H9 (cell line): ENCODE results near the gene LRRC51. TPM values are rescaled to one million over a fixed set of nuclear protein-coding genes. Genes with fewer than 3 reads are reported as not detected.
"Not testable (repeated sequence)": the region's sequence is repeated elsewhere in the genome, so short reads cannot be mapped to it uniquely, and the experiment has no call there.

Experiments
- DNase-seq: peaks from one replicate; pipeline ENCODE4 v3.0.0-alpha.2; 2017
- H2AFZ ChIP-seq: one replicate; pipeline ENCODE4 v1.6.1; 2013; ENCODE audit warnings: mild to moderate bottlenecking, low read length, control low read depth, moderate library complexity
- H2AK5ac ChIP-seq: 2 replicates; pipeline ENCODE4 v1.6.1; 2013; ENCODE audit warnings: low read length, control low read depth, mixed read lengths; ENCODE audit not compliant: insufficient read length
- H2BK120ac ChIP-seq: one replicate; pipeline ENCODE4 v1.6.1; 2013; ENCODE audit warnings: low read depth, mild to moderate bottlenecking, low read length, control low read depth, inconsistent platforms; ENCODE audit not compliant: poor library complexity, severe bottlenecking
- H2BK12ac ChIP-seq: 2 replicates; pipeline ENCODE4 v1.6.1; 2013; ENCODE audit warnings: low read length, control low read depth, mixed read lengths, low read depth; ENCODE audit not compliant: insufficient read length
- H2BK15ac ChIP-seq: 2 replicates; pipeline ENCODE4 v1.6.1; 2013; ENCODE audit warnings: low read depth, low read length, control low read depth
- H2BK20ac ChIP-seq: one replicate; pipeline ENCODE4 v1.6.1; 2013; ENCODE audit warnings: low read depth, mild to moderate bottlenecking, low read length, control low read depth, inconsistent platforms; ENCODE audit not compliant: poor library complexity, severe bottlenecking
- H2BK5ac ChIP-seq: 2 replicates; pipeline ENCODE4 v1.6.1; 2013; ENCODE audit warnings: low read length, control low read depth, mixed read lengths; ENCODE audit not compliant: insufficient read length
- H3K14ac ChIP-seq: 2 replicates; pipeline ENCODE4 v1.6.1; 2013; ENCODE audit warnings: low read length, control low read depth; ENCODE audit not compliant: insufficient read depth
- H3K18ac ChIP-seq: 2 replicates; pipeline ENCODE4 v1.6.1; 2013; ENCODE audit warnings: low read depth, mild to moderate bottlenecking, mixed read lengths, low read length, control low read depth; ENCODE audit not compliant: insufficient read length
- H3K23ac ChIP-seq: 2 replicates; pipeline ENCODE4 v1.6.1; 2013; ENCODE audit warnings: low read length, control low read depth, mixed read lengths, low read depth; ENCODE audit not compliant: insufficient read length
- H3K23me2 ChIP-seq: 2 replicates; pipeline ENCODE4 v1.6.1; 2013; ENCODE audit warnings: low read depth, mild to moderate bottlenecking, mixed read lengths, low read length, control low read depth; ENCODE audit not compliant: insufficient read length, poor library complexity, severe bottlenecking
- H3K27ac ChIP-seq: 2 replicates; pipeline ENCODE4 v1.5.1; 2013; ENCODE audit warnings: low read length, control low read depth, mixed read lengths, low read depth; ENCODE audit not compliant: insufficient read length
- H3K27me3 ChIP-seq: 2 replicates; pipeline ENCODE4 v1.6.1; 2013; ENCODE audit warnings: low read length, control low read depth, inconsistent platforms; ENCODE audit not compliant: insufficient read depth
- H3K4ac ChIP-seq: 2 replicates; pipeline ENCODE4 v1.6.1; 2013; ENCODE audit warnings: low read depth, mild to moderate bottlenecking, control low read depth, inconsistent platforms, low read length, moderate library complexity
- H3K4me1 ChIP-seq: 2 replicates; pipeline ENCODE4 v1.6.1; 2013; ENCODE audit warnings: low read length, control low read depth, inconsistent platforms; ENCODE audit not compliant: insufficient read depth
- H3K4me2 ChIP-seq: 2 replicates; pipeline ENCODE4 v1.6.1; 2013; ENCODE audit warnings: low read length, control low read depth, mixed read lengths; ENCODE audit not compliant: insufficient read length, insufficient read depth
- H3K56ac ChIP-seq: 2 replicates; pipeline ENCODE4 v1.6.1; 2013; ENCODE audit warnings: low read depth, mild to moderate bottlenecking, mixed read lengths, low read length, control low read depth; ENCODE audit not compliant: insufficient read length
- H3K79me1 ChIP-seq: 2 replicates; pipeline ENCODE4 v1.6.1; 2013; ENCODE audit warnings: low read depth, mild to moderate bottlenecking, moderate library complexity, low read length, control low read depth, inconsistent platforms; ENCODE audit not compliant: insufficient read depth, poor library complexity, severe bottlenecking
- H3K79me2 ChIP-seq: 2 replicates; pipeline ENCODE4 v1.6.1; 2013; ENCODE audit warnings: low read length, control low read depth, inconsistent platforms; ENCODE audit not compliant: insufficient read depth
- H3K9ac ChIP-seq: 2 replicates; pipeline ENCODE4 v1.6.1; 2013; ENCODE audit warnings: low read length, control low read depth, mixed read lengths; ENCODE audit not compliant: insufficient read length; ENCODE audit errors: extremely low read depth
- H3K9me3 ChIP-seq: one replicate; pipeline ENCODE4 v1.6.1; 2013; ENCODE audit warnings: low read depth, low read length, inconsistent platforms; ENCODE audit not compliant: control insufficient read depth
- H3T11ph ChIP-seq: one replicate; pipeline ENCODE4 v1.6.1; 2013; ENCODE audit warnings: mild to moderate bottlenecking, low read length, control low read depth, inconsistent platforms
- H4K20me1 ChIP-seq: one replicate; pipeline ENCODE4 v1.6.1; 2013; ENCODE audit not compliant: control insufficient read depth, insufficient read length, insufficient read depth
- H4K5ac ChIP-seq: 2 replicates; pipeline ENCODE4 v1.6.1; 2013; ENCODE audit warnings: low read depth, mild to moderate bottlenecking, mixed read lengths, low read length, control low read depth; ENCODE audit not compliant: insufficient read length
- H4K8ac ChIP-seq: replicated peaks from 2 replicates; pipeline ENCODE4 v1.6.1; 2013; ENCODE audit warnings: low read length, control low read depth, mixed read lengths, low read depth; ENCODE audit not compliant: insufficient read length
- H4K91ac ChIP-seq: 2 replicates; pipeline ENCODE4 v1.6.1; 2013; ENCODE audit warnings: low read depth, mild to moderate bottlenecking, moderate library complexity, mixed read lengths, low read length, control low read depth; ENCODE audit not compliant: insufficient read length
- H3K27ac Mint-ChIP-seq, 3 experiments: 2 replicates in 2 of 3; 3 replicates in 1 of 3; pipeline ENCODE4 v1.8.0; 2020 to 2021; ENCODE audit warnings: mixed read lengths in 3 of 3, mild to moderate bottlenecking in 1 of 3, moderate library complexity in 1 of 3
- H3K27me3 Mint-ChIP-seq: 2 replicates; pipeline ENCODE4 v1.8.0; 2021; ENCODE audit warnings: low read depth, mild to moderate bottlenecking, moderate library complexity, mixed read lengths
- H3K36me3 Mint-ChIP-seq, 3 experiments: 2 replicates in 2 of 3; 3 replicates in 1 of 3; pipeline ENCODE4 v1.8.0; 2020 to 2021; ENCODE audit warnings: low read depth in 3 of 3, mixed read lengths in 3 of 3; ENCODE audit not compliant: insufficient read depth in 1 of 3
- H3K4me1 Mint-ChIP-seq, 2 experiments: 2 replicates each; pipeline ENCODE4 v1.8.0; 2020; ENCODE audit warnings: mixed read lengths in 2 of 2
- H3K4me3 Mint-ChIP-seq, 2 experiments: 2 replicates in 1 of 2; 3 replicates in 1 of 2; pipeline ENCODE4 v1.8.0; 2020 to 2021; ENCODE audit warnings: mild to moderate bottlenecking in 2 of 2, mixed read lengths in 2 of 2, moderate library complexity in 1 of 2
- H3K9me3 Mint-ChIP-seq, 2 experiments: 2 replicates in 1 of 2; 3 replicates in 1 of 2; pipeline ENCODE4 v1.8.0; 2020; ENCODE audit warnings: mild to moderate bottlenecking in 2 of 2, mixed read lengths in 2 of 2, moderate library complexity in 1 of 2
- WGBS: extraction: QIAGEN DNeasy Blood & Tissue Kit; methylation state at CpG from one replicate; pipeline ENCODE4 v1.1.7; 2013; ENCODE audit warnings: missing lambda C conversion rate, low lambda C conversion rate, mixed read lengths; ENCODE audit not compliant: insufficient read length; ENCODE audit errors: extremely low coverage; 5-methylcytosine and 5-hydroxymethylcytosine counted together
- total RNA-seq: library from RNA; stranded (reverse); gene quantifications from 2 replicates; pipeline ENCODE4 v1.2.1, GENCODE V29; 2021
- TF ChIP-seq, protein P1 (sequence below): fragments of 200-600 bp; sonication (generic); conservative IDR thresholded peaks from 3 replicates; pipeline ENCODE4 v1.8.0; 2021; ENCODE audit warnings: antibody characterized with exemption, mild to moderate bottlenecking

The LRRC51 gene
- total RNA-seq, 1 experiment from 2014 or later = 3.1 TPM

DNA sequence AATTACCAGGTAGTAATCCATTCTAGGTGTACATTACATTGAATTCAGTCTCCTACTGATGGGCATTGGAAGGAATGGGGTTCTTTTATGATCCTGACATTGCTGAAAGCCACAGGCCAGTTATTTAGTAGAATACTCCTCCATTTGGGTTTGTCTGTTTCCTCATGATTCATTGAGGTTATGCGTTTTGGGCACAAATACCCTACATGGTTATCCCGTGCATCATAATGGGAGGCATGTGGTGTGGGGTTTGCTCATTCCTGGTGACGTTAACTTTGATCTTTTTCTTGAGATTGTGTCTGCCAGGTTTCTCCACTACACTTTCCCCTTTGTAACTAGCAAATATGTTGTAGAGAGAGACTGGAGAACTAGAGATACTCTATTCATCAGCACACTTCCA lies 60.4 kb downstream of the LRRC51 start:
- H2AK5ac ChIP-seq = no peak overlapping the region
- H3K9me3 Mint-ChIP-seq = no peaks in the 10 kb centered on the region; a peak in 1 of 5 replicates
- no peaks in the 10 kb centered on the region for H3K23me2 ChIP-seq
- no peak overlapping the region for H2BK12ac ChIP-seq
- no peaks in the 10 kb centered on the region for H3K9me3 ChIP-seq
- no peak overlapping the region for H2BK15ac ChIP-seq
- H3K27me3 ChIP-seq = no peaks in the 10 kb centered on the region
- DNase-seq = no peak
- WGBS = no CpG with 5 or more reads among the region's 3 CpGs
- no peak overlapping the region for H3T11ph ChIP-seq
- no peak overlapping the region for H4K91ac ChIP-seq
- no peaks in the 10 kb centered on the region for H3K36me3 Mint-ChIP-seq
- H3K9ac ChIP-seq = no peak overlapping the region
- no peaks in the 10 kb centered on the region for H3K79me1 ChIP-seq
- H3K18ac ChIP-seq = no peak overlapping the region
- no peak overlapping the region for H2AFZ ChIP-seq
- no peak overlapping the region for H3K27ac Mint-ChIP-seq
- no peak overlapping the region for H3K4ac ChIP-seq
- H3K23ac ChIP-seq = no peak overlapping the region
- no peak overlapping the region for H3K27ac ChIP-seq
- no peak overlapping the region for H4K8ac ChIP-seq
- no peak overlapping the region for H2BK5ac ChIP-seq
- H2BK20ac ChIP-seq = no peak overlapping the region
- no peaks in the 10 kb centered on the region for H3K79me2 ChIP-seq
- H3K4me1 Mint-ChIP-seq = peaks cover 3 to 5% of the 10 kb centered on the region in 2 experiments; a peak in 3 of 4 replicates
- H3K27me3 Mint-ChIP-seq = peaks cover 13% of the 10 kb centered on the region
- TF ChIP-seq, protein P1, sequence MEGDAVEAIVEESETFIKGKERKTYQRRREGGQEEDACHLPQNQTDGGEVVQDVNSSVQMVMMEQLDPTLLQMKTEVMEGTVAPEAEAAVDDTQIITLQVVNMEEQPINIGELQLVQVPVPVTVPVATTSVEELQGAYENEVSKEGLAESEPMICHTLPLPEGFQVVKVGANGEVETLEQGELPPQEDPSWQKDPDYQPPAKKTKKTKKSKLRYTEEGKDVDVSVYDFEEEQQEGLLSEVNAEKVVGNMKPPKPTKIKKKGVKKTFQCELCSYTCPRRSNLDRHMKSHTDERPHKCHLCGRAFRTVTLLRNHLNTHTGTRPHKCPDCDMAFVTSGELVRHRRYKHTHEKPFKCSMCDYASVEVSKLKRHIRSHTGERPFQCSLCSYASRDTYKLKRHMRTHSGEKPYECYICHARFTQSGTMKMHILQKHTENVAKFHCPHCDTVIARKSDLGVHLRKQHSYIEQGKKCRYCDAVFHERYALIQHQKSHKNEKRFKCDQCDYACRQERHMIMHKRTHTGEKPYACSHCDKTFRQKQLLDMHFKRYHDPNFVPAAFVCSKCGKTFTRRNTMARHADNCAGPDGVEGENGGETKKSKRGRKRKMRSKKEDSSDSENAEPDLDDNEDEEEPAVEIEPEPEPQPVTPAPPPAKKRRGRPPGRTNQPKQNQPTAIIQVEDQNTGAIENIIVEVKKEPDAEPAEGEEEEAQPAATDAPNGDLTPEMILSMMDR = no peak
- no peak overlapping the region for H3K14ac ChIP-seq
- H3K4me2 ChIP-seq = no peak overlapping the region
- H3K4me1 ChIP-seq = no peaks in the 10 kb centered on the region; the same call in none of the 2 replicates
- H4K5ac ChIP-seq = no peak overlapping the region
- H3K56ac ChIP-seq = no peak overlapping the region
- no peak overlapping the region for H3K4me3 Mint-ChIP-seq
- no peaks in the 10 kb centered on the region for H4K20me1 ChIP-seq
- H2BK120ac ChIP-seq = no peak overlapping the region

GRCh38 chr11:72142086-72142485 lies 61.4 kb downstream of the LRRC51 start:
- not testable (repeated sequence) for H4K8ac ChIP-seq, H3K27ac ChIP-seq, H3K23ac ChIP-seq, H3K4me2 ChIP-seq, H3K56ac ChIP-seq, DNase-seq, H3K14ac ChIP-seq, H3K79me2 ChIP-seq, H4K5ac ChIP-seq, H2BK20ac ChIP-seq, H2AK5ac ChIP-seq, H3K9ac ChIP-seq, H3K4me3 Mint-ChIP-seq, H2BK5ac ChIP-seq, H2BK15ac ChIP-seq, H4K20me1 ChIP-seq, H3K4me1 Mint-ChIP-seq, H3K27ac Mint-ChIP-seq, H3K9me3 Mint-ChIP-seq, H3K4me1 ChIP-seq, H4K91ac ChIP-seq, H2BK12ac ChIP-seq, H3K23me2 ChIP-seq, H2BK120ac ChIP-seq, H3K9me3 ChIP-seq, H3K36me3 Mint-ChIP-seq, H3K27me3 ChIP-seq, H3T11ph ChIP-seq, H3K79me1 ChIP-seq, H3K4ac ChIP-seq, H3K18ac ChIP-seq, H2AFZ ChIP-seq
- H3K27me3 Mint-ChIP-seq = peaks cover 11% of the 10 kb centered on the region
- no CpG with 5 or more reads among the region's 1 CpG for WGBS
